ENCODE data around the gene LZTR1.

DNA sequence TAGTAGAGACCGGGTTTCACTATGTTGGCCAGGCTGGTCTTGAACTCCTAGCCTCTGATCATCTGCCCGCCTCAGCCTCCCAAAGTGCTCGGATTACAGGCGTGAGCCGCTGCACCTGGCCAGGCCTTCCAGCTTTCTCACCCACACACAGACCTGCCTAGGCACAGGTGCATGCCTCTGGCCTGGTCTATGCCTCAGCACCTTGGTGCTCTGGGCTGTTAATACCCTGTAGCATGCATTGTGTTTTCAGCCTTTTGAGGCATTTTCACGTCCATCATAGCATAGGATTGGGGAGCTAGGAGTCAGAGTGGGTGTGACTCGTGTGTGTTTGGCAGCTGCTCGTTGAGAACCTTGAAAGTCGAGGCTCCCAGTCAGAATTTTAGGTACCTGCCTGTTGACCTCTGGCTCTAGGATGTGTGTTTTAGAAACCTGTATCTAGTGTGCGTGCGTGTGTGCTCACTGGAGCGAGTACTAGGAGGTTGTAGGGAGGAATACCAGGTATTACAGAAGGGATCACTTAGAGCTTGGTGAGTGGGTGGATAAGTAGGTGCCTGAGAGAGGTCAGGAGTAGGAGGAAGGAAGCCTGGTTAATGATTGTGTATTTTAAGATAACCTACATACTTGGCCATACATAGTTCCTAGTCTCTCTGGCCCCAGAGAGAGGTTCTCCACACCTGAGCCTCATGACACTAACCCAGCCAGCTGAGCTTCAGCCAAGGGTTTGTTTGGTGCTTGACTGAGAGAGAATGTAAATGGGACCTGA is 44.9 kb upstream of the LZTR1 start:
- TF ChIP-seq, protein P1, sequence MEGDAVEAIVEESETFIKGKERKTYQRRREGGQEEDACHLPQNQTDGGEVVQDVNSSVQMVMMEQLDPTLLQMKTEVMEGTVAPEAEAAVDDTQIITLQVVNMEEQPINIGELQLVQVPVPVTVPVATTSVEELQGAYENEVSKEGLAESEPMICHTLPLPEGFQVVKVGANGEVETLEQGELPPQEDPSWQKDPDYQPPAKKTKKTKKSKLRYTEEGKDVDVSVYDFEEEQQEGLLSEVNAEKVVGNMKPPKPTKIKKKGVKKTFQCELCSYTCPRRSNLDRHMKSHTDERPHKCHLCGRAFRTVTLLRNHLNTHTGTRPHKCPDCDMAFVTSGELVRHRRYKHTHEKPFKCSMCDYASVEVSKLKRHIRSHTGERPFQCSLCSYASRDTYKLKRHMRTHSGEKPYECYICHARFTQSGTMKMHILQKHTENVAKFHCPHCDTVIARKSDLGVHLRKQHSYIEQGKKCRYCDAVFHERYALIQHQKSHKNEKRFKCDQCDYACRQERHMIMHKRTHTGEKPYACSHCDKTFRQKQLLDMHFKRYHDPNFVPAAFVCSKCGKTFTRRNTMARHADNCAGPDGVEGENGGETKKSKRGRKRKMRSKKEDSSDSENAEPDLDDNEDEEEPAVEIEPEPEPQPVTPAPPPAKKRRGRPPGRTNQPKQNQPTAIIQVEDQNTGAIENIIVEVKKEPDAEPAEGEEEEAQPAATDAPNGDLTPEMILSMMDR (conservative IDR thresholded peaks at IDR 0.05; ENCODE audit: low read depth, low read length) = no peak
- TF ChIP-seq POLR2A (IDR thresholded peaks at IDR 0.05; ENCODE audit: low read depth, low read length) = no peak
- TF ChIP-seq RFX5 (IDR thresholded peaks at IDR 0.05; ENCODE audit: low read depth, low read length) = no peak
- TF ChIP-seq RAD21 (IDR thresholded peaks at IDR 0.05; ENCODE audit: low read length) = no peak
- no peak for TF ChIP-seq SMC3 (IDR thresholded peaks at IDR 0.05; ENCODE audit: low read depth, low read length)
- no peak for TF ChIP-seq MAZ (IDR thresholded peaks at IDR 0.05; ENCODE audit: borderline replicate concordance, low read depth, low read length)
- TF ChIP-seq CEBPB (IDR thresholded peaks at IDR 0.05; ENCODE audit: low read depth, low read length) = no peak
- TF ChIP-seq BHLHE40 (IDR thresholded peaks at IDR 0.05; ENCODE audit: low read depth, low read length) = no peak
- TF ChIP-seq, protein P2, sequence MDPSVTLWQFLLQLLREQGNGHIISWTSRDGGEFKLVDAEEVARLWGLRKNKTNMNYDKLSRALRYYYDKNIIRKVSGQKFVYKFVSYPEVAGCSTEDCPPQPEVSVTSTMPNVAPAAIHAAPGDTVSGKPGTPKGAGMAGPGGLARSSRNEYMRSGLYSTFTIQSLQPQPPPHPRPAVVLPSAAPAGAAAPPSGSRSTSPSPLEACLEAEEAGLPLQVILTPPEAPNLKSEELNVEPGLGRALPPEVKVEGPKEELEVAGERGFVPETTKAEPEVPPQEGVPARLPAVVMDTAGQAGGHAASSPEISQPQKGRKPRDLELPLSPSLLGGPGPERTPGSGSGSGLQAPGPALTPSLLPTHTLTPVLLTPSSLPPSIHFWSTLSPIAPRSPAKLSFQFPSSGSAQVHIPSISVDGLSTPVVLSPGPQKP (IDR thresholded peaks at IDR 0.05; ENCODE audit: borderline replicate concordance, low read depth, low read length) = no peak
